GM12891 (cell line): Measurements from ENCODE around the gene GPR37L1.

Experiments
- POLR2AphosphoS5 ChIP-seq: IDR thresholded peaks from 2 replicates; pipeline ENCODE4 v1.6.1; 2011; ENCODE audit warnings: low read depth, low read length, control low read depth
- SPI1 ChIP-seq: IDR thresholded peaks from 2 replicates; pipeline ENCODE4 v1.6.1; 2011; ENCODE audit warnings: low read depth, low read length, control low read depth

DNA sequence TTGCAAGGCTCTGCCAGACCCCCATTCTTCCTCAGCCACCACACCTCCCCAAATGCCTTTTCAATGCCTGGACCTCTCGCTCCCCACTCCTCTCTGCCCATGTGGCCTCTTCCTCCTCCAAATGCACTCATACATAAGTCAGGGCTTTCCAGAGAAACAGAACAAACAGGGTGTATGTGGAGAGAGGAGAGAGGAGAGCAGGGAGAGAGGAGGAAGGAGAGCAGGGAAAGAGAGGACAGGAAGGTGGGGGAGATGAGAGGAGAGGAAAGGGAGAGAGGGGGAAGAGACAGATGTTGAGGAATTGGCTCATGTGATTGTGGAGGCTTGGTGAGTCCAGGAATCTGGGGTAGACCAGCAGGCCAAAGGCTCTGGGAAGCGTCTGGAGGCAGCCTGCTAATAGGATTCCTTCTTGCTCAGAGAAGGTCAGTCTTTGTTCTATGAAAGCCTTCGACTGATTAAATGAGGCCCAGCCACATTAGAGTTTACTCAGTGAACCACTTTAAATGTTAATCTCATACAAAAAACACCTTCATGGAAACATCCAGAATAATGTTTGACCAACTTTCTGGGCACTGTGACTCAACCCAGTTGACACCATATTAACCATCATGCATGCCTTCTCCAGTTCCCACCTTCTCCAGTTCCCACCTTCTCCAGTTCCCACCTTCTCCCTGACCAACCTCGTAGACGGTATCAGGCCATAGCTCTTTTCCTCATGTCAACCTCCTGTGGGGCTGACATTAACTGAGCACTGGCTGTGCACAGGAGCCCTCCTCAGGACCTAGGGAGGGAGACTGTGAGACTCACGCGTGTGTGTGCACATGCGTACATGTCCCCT is 59.5 kb downstream of the GPR37L1 start:
- TF ChIP-seq POLR2AphosphoS5 (no peak), SPI1 (no peak)
